ENCODE data around the gene TUBGCP2.

TUBGCP2 gene

DNA sequence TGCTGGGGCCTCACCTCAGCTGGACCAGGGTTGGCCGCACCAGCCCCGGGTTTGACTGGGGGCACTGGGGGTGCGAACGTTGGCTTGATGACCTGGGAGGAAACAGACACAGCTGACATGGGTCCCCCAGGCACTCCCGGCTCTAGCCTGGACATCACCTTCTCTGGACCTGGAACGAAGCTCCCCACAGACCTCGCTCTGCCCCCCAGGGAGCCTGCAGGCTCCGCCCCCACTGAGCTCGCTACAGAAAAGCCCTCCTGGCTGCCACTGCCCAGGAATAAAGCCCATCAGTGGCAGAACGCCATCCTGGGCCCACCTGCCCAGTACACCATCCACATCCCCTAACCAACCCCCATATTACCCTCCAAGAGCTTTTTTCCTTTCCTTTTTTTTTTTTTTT lies 45.0 kb downstream of the TUBGCP2 start:
- TF ChIP-seq, protein P1, sequence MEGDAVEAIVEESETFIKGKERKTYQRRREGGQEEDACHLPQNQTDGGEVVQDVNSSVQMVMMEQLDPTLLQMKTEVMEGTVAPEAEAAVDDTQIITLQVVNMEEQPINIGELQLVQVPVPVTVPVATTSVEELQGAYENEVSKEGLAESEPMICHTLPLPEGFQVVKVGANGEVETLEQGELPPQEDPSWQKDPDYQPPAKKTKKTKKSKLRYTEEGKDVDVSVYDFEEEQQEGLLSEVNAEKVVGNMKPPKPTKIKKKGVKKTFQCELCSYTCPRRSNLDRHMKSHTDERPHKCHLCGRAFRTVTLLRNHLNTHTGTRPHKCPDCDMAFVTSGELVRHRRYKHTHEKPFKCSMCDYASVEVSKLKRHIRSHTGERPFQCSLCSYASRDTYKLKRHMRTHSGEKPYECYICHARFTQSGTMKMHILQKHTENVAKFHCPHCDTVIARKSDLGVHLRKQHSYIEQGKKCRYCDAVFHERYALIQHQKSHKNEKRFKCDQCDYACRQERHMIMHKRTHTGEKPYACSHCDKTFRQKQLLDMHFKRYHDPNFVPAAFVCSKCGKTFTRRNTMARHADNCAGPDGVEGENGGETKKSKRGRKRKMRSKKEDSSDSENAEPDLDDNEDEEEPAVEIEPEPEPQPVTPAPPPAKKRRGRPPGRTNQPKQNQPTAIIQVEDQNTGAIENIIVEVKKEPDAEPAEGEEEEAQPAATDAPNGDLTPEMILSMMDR (conservative IDR thresholded peaks at IDR 0.05), result no peak

DNA sequence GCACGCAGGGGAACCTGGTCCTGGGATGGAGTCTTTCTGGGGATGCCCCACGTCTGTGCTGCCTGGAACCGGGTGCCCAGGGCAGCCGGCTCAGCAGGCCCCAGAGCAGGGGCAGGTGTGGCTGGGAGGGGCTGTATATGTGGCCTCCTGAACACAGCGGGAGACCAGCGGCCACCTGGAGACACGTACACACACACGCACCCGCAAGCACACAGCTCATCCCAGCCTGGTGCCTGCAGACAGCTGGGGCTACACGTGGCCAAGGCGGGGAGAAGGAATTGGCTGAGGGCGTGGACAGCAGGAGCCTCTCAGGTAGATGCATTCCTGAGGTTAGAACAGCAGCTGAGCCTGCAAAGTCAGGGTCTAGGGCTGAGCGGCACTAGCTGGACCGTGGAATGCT lies 46.0 kb downstream of the TUBGCP2 start:
- no peak overlapping the region for H3K27ac ChIP-seq
- TF ChIP-seq, protein P1 (conservative IDR thresholded peaks at IDR 0.05), result no peak

More for the DNA sequence above, 45.0 kb downstream of the TUBGCP2 start:
- H3K27ac ChIP-seq, result no peak overlapping the region

DNA sequence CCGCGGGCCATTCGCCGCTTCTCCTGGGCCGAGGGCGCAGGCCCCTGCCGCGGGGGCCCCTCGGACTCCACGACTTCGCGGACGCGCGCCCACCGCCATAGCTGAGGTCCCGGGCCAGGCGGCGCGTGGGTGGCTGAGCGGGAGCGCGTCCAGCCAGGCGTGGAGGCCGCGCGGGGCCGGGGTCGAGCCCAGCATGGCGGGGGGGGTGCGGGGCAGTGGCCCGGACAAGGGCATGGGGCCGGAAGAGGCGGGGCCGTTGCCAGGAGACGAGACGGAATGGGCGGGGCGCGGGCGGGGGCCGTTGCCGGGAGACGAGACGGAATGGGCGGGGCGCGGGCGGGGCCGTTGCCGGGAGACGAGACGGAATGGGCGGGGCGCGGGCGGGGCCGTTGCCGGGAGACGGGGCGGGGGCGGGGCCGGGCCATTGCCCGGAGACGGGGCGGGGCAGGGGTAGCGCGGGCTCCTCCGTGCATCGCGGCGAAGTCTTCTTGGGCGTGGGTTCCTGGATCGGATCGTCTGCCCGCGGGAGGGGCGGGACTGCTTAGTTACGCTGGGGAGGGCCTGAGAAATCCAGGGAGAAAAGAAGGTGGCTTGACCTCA lies 46.8 kb downstream of the TUBGCP2 start:
- H3K27ac ChIP-seq, result peak overlapping the region; percentile 81
- TF ChIP-seq, protein P1 (conservative IDR thresholded peaks at IDR 0.05), result no peak

DNA sequence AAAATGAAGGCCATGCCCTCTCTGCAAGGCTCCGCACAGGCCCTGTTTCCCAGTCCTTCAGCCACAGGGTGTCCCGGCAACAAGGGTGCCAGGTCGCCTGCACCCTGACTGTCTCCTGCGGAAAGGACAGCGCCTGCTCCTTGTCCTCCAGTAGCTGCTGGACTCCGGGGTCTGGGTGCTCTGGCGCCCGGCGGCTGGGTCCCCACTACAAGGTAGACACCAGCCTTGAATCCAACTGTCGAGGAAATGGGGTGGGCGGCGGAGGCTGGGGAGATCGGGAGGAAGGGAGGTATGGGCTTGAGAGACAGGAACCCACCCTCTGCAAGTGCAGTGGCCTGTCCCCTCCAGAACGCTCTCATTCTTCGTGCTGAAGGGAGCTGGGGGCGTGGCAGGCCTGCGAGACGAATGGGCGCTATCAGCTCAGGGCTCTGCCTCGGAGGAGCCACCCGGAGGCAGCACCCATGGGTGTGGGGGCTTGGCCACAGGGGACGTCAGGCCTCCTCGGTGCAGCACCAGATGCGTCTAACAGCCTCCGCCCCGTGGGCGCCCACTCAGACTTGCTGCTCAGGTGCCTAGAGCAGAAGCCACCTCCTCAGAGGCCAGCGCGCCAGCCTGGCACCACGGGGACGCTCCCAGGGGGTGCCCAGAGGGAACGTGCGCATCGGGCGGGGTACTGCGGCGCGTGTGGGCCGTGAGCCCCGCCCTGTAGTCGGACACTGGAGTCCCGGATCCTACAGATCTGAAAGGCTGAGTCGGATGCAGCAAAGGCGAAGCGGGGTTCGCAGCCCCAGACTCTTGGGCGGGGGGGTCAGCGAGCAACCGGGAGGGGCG lies 47.6 kb downstream of the TUBGCP2 start:
- H3K27ac ChIP-seq, result peak overlapping the region; percentile 81
- TF ChIP-seq, protein P1 (conservative IDR thresholded peaks at IDR 0.05), result no peak

DNA sequence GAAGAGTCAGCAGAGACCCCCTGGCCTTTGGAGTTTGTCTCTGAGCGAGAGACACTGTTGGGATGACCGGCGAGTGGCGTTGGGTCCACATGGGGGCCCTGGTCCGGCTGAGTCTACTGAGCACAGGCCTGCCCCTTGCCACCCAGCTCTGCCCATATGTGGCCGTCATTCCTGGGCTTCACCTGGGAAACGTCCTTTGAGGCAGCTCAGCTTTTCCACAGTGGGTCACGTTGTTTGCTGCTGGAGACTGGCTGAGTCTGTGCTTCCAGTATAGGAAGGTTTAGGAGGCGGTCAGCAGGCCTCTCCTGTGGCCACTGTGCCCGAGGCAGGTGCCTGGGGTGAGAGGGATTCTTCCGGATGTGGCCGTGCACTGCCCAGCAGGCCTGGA lies 49.1 kb downstream of the TUBGCP2 start:
- no peak overlapping the region for H3K27ac ChIP-seq
- TF ChIP-seq, protein P1 (conservative IDR thresholded peaks at IDR 0.05), result no peak

DNA sequence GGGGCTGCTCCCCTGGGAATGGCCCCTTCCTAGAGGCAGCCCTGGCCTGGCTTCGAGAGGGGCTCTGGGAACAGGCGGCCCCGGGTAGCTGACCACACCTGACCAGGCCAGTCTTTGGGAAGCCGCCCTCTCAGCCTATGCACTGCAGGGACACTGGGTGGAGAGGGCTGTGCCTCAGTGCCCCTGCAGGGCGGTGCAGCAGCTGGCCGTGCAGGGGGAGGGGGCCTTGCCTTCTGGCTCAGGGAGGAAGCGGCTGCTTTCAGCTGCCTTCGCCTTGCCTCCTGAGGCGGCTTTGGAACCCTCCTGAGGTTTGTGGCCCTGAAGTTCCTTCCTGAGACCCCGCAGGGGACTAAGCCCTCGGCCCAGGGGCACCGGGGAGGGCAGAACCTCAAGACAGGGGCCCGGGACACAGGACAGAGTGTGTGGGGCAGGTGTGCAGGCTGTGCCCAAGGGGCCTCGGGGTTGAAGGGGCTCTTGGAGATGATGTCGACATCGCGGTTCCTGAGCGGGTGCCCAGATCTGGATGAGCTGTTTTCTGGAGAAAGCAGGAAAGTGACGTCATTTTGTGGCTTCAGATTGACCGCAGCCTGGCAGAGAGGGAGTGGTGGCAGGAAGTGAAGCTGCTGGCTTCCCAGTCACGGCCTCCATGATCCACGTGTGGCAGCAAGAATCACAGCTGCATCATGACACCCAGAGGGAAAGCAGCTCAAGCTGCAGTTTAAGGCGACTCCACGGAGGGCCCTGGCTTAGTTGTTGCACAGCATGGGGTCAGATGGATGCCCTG lies 49.7 kb downstream of the TUBGCP2 start:
- TF ChIP-seq, protein P1 (conservative IDR thresholded peaks at IDR 0.05), result no peak
- peak overlapping the region; percentile 40 for H3K27ac ChIP-seq

Measured in VCaP (cell line).